PC-3 (cell line): Measurements from ENCODE around the gene IFI6. TPM values are rescaled to one million over a fixed set of nuclear protein-coding genes. Genes with fewer than 3 reads are reported as not detected.

ENCODE experiments used
- ATAC-seq: fragments of 200-7000 bp; cut with Tn5 transposase; 2 replicates; pipeline ENCODE4 v1.9.1; 2020; ENCODE audit warnings: mild to moderate bottlenecking, moderate library complexity
- BruUV-seq: library from RNA; stranded (reverse); fragments of 400-500 nt; replicated peaks from 2 replicates; lab custom pipeline; 2021; lab: Mats Ljungman, UMichigan
- CTCF ChIA-PET: fragments of 300-600 bp; sonication (Branson Sonifier 250); formaldehyde crosslinking; loops from one replicate; lab custom pipeline; 2022; ENCODE audit warnings: antibody characterized with exemption; lab: Charles Lee
- POLR2A ChIA-PET: fragments of 300-600 bp; sonication (Branson Sonifier 250); formaldehyde crosslinking; loops from one replicate; lab custom pipeline; 2022; ENCODE audit warnings: antibody characterized with exemption; ENCODE audit not compliant: unreplicated experiment; lab: Charles Lee
- DNase-seq: peaks from one replicate; pipeline ENCODE4 v3.0.0-alpha.2; 2015
- H2AFZ ChIP-seq: fragments of 300-600 bp; sonication (generic); 2 replicates; pipeline ENCODE4 v1.6.0; 2016; ENCODE audit warnings: antibody characterized with exemption, low read length
- H3F3A ChIP-seq: fragments of 300-600 bp; sonication (generic); one replicate; pipeline ENCODE4 v1.6.0; 2017; ENCODE audit warnings: antibody characterized with exemption, low read length, control low read depth, mild to moderate bottlenecking; ENCODE audit not compliant: unreplicated experiment
- H3K27ac ChIP-seq: fragments of 300-600 bp; sonication (generic); 2 replicates; pipeline ENCODE4 v1.5.1; 2016; ENCODE audit warnings: mild to moderate bottlenecking, low read length
- H3K27me3 ChIP-seq: fragments of 300-600 bp; sonication (generic); 2 replicates; pipeline ENCODE4 v1.6.1; 2016; ENCODE audit warnings: low read length, mixed read lengths
- H3K36me3 ChIP-seq: fragments of 300-600 bp; sonication (generic); 2 replicates; pipeline ENCODE4 v1.6.1; 2016; ENCODE audit warnings: low read depth, mixed run types, low read length, mixed read lengths
- H3K4me1 ChIP-seq: fragments of 300-600 bp; sonication (generic); 2 replicates; pipeline ENCODE4 v1.5.1; 2016; ENCODE audit warnings: low read length; ENCODE audit not compliant: insufficient read depth
- H3K4me2 ChIP-seq: fragments of 300-600 bp; sonication (generic); 2 replicates; pipeline ENCODE4 v1.6.0; 2016; ENCODE audit warnings: low read length
- H3K4me3 ChIP-seq: fragments of 300-600 bp; sonication (generic); 2 replicates; pipeline ENCODE4 v1.5.1; 2016; ENCODE audit warnings: mild to moderate bottlenecking, low read length, mixed read lengths
- H3K79me2 ChIP-seq: fragments of 300-600 bp; sonication (generic); 2 replicates; pipeline ENCODE4 v1.6.1; 2017; ENCODE audit warnings: low read length, mixed read lengths
- H3K9ac ChIP-seq: fragments of 300-600 bp; sonication (generic); 2 replicates; pipeline ENCODE4 v1.6.0; 2016; ENCODE audit warnings: mild to moderate bottlenecking, low read length
- H3K9me2 ChIP-seq: fragments of 300-600 bp; sonication (generic); replicated peaks from 2 replicates; pipeline ENCODE4 v1.6.1; 2016; ENCODE audit warnings: mixed run types, low read length, mixed read lengths
- H3K9me3 ChIP-seq: fragments of 300-600 bp; sonication (generic); 2 replicates; pipeline ENCODE4 v1.6.1; 2016; ENCODE audit warnings: low read length, mixed read lengths
- H4K20me1 ChIP-seq: fragments of 300-600 bp; sonication (generic); 2 replicates; pipeline ENCODE4 v1.6.1; 2016; ENCODE audit warnings: low read length, mixed read lengths
- EZH2 ChIP-seq: fragments of 300-600 bp; sonication (generic); IDR thresholded peaks from one replicate; pipeline ENCODE4 v1.6.1; 2017; ENCODE audit warnings: antibody characterized with exemption, mild to moderate bottlenecking, low read length; ENCODE audit not compliant: unreplicated experiment
- EZH2phosphoT487 ChIP-seq: fragments of 300-600 bp; sonication (generic); IDR thresholded peaks from 2 replicates; pipeline ENCODE4 v1.6.1; 2018; ENCODE audit warnings: mild to moderate bottlenecking, antibody characterized with exemption, low read length, borderline replicate concordance
- intact Hi-C: fragments of 100-400 bp; cut with micrococcal nuclease; formaldehyde crosslinking; loops from 2 replicates; pipeline ENCODE4 v1.9.0; 2023
- total RNA-seq: library from RNA; depleted of rRNA; stranded (reverse); fragments of >200 nt; gene quantifications from 2 replicates; pipeline ENCODE4 v1.2.3, GENCODE V29; 2014
- TF ChIP-seq, protein P1 (sequence below): fragments of 300-600 bp; sonication (generic); conservative IDR thresholded peaks from 2 replicates; pipeline ENCODE4 v1.5.1; 2017; ENCODE audit warnings: antibody characterized with exemption, low read depth, mild to moderate bottlenecking, low read length

Gene IFI6
- total RNA-seq, 1 experiment from 2014 or later, result 16.5 TPM

GRCh38 chr1:27623327-27624212 is 48.4 kb downstream of the IFI6 start:
- H3K4me3 ChIP-seq, result no peak overlapping the region
- DNase-seq, result no peak
- no peaks in the 10 kb centered on the region for H3K36me3 ChIP-seq
- no peaks in the 10 kb centered on the region for H3F3A ChIP-seq
- no peak overlapping the region for H3K27ac ChIP-seq
- no TSS peak for BruUV-seq
- ChIA-PET CTCF (no interaction called here), POLR2A (no interaction called here)
- no peak overlapping the region for H3K9ac ChIP-seq
- no peaks in the 10 kb centered on the region for H3K9me2 ChIP-seq
- no peaks in the 10 kb centered on the region for H3K27me3 ChIP-seq
- no peak overlapping the region for H2AFZ ChIP-seq
- ATAC-seq, result no peak
- no peaks in the 10 kb centered on the region for H4K20me1 ChIP-seq
- H3K4me2 ChIP-seq, result no peak overlapping the region
- no peaks in the 10 kb centered on the region; the same call in 1 of the 2 replicates for H3K4me1 ChIP-seq
- intact Hi-C loops, result no loop called here
- H3K9me3 ChIP-seq, result no peaks in the 10 kb centered on the region
- TF ChIP-seq EZH2, result no peak
- TF ChIP-seq, protein P1, sequence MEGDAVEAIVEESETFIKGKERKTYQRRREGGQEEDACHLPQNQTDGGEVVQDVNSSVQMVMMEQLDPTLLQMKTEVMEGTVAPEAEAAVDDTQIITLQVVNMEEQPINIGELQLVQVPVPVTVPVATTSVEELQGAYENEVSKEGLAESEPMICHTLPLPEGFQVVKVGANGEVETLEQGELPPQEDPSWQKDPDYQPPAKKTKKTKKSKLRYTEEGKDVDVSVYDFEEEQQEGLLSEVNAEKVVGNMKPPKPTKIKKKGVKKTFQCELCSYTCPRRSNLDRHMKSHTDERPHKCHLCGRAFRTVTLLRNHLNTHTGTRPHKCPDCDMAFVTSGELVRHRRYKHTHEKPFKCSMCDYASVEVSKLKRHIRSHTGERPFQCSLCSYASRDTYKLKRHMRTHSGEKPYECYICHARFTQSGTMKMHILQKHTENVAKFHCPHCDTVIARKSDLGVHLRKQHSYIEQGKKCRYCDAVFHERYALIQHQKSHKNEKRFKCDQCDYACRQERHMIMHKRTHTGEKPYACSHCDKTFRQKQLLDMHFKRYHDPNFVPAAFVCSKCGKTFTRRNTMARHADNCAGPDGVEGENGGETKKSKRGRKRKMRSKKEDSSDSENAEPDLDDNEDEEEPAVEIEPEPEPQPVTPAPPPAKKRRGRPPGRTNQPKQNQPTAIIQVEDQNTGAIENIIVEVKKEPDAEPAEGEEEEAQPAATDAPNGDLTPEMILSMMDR, result no peak
- TF ChIP-seq EZH2phosphoT487, result no peak
- no peaks in the 10 kb centered on the region for H3K79me2 ChIP-seq

DNA sequence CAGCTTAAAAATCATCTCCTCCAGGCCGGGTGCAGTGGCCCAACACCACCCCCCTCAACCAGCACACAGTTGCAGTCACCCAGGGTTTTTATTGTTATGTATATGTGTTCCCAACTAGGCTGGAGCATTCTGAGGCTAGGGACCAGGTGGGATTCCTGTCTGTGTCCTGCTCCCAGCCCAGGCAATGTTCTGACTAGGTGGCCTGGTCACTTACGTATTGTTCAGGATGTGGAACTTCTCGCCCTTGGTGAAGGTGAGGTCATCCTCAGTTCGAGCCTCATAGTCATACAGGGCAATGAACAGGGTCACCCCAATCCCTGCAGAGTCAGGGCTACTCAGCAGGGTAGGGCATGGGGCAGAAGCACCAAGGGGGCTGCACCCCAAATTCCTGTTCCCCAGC is 49.2 kb downstream of the IFI6 start:
- TF ChIP-seq EZH2 (no peak), EZH2phosphoT487 (no peak)
- TF ChIP-seq, protein P1, result no peak
- ChIA-PET POLR2A (no interaction called here), CTCF (no interaction called here)
- intact Hi-C loops, result no loop called here
- Histone ChIP-seq H3K4me1 (no peaks in the 10 kb centered on the region; the same call in 1 of the 2 replicates), H3K27me3 (no peaks in the 10 kb centered on the region), H4K20me1 (no peaks in the 10 kb centered on the region), H3K9me2 (no peaks in the 10 kb centered on the region), H3K36me3 (no peaks in the 10 kb centered on the region), H3K79me2 (no peaks in the 10 kb centered on the region), H3K27ac (no peak overlapping the region), H3F3A (no peaks in the 10 kb centered on the region), H3K9ac (no peak overlapping the region), H2AFZ (no peak overlapping the region), H3K9me3 (no peaks in the 10 kb centered on the region), H3K4me3 (no peak overlapping the region), H3K4me2 (no peak overlapping the region)
- ATAC-seq (no peak), DNase-seq (no peak)
- BruUV-seq, result no TSS peak
